NOMO-1 (cell line): ENCODE data around the gene GALNT5.
"Not testable (repeated sequence)": the region's sequence is repeated elsewhere in the genome, so short reads cannot be mapped to it uniquely, and the experiment has no call there.

ENCODE experiments used
- DNase-seq, 2 experiments: peaks; one replicate each; lab custom pipeline; 2025; ENCODE audit not compliant: unreplicated experiment in 2 of 2; lab: John Stamatoyannopoulos, UW

GALNT5 gene

DNA sequence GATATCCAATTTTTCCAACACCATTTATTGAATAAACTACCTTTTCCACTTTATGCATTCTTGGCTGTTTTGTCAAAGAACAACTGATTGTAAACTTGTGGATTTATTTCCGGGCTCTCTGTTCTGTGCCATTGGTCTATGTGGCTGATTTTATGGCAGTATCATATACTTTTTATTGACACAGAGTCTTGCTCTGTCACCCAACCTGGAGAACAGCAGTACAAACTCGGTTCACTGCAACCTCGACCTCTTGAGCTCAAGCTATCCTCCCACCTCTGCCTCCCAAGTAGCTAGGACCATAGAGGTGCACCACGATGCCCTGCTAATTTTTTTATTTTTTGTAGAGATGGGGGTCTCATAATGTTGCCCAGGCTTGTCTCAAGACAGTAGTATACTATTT, 6.7 kb upstream of the GALNT5 start:
- no peak for DNase-seq

DNA sequence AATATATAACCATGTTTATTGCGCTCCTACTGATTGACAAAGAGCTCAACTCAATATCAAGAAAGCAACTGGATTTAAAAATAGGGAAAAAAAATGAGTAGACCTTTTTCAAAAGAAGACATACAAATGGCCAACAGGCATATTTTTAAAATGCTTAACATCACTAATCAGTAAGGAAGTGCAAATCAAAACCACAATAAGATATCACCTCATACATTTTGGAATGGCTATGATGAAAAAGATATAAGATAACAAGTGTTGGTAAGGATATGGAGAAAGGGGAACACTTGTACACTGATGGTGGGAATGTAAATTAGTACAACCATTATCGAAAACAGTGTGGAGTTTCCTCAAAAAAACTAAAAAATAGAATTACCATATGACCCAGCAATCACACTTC, 5.6 kb upstream of the GALNT5 start:
- no peak for DNase-seq

DNA sequence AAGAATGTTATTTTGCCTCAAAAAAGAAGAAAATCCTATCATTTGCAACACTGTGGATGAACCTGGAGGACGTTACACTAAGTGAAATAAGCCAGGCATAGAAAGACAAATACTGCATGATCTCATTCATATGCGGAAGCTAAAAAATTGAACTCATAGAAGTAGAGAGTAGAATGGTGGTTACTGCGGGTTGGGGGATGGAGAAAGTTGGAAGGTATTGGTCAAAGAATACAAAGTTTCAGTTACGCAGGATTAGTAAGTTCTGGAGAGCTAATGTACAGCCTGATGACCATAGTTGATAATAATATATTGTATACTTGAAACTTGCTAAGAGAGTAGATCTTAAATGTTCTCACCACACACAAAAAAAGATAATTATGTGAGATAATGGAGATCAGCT, 5.0 kb upstream of the GALNT5 start:
- DNase-seq = no peak

DNA sequence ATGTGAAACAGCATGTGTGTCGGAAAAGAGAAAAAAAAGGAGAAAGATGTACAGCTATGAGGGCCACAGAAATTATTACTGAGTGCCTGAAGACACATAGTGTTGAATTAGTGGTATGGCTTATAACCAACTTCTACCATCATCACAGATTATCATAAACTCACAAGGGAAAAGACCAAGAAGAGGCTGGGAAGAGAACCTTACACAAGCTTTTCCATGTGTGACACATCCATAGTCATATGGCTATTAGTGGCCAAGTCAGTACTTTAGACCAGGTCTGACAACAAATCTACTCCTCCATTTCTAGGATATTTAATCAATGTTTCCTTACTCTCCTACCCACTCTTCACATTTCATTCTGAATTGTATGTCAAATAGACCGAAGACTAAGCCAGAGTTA, 3.5 kb upstream of the GALNT5 start:
- no peak for DNase-seq

DNA sequence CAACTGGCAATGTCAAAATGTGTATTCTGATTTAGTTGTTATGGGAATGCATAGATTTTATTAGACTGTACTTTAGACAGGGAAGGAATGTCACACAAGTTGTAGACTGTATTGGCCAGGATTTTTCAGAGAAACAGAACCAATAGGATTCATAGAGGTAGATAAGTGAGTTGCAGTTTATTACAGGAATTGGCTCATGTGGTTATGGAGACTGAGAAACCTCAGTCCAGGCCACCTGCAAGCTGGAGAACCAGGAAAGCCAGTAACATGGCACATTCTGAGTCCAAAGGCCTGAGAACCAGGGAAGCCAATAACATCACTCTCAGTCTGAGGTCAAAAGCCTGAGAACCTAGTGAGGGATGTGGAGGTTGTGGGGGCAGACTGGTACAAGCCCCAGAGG, 1.8 kb upstream of the GALNT5 start:
- DNase-seq = no peak

DNA sequence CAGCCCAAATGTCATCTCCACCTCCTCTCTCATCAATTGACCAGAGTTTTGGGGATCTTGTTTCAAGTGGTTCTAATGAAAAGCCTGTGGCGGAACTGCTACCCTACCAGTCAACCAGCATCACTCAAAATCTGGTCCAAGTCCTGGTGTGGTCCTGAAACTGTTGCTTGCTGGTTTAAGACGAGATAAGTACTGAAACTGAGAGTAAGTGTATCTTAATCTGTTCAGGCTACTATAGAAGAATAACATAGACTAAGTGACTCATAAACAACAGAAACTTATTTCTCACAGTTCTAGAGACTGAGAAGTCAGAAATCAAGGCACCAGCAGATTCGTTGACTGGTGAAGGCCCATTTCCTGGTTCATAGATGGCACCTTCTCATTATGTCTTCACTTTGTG, 879 bp upstream of the GALNT5 start:
- DNase-seq = no peak

DNA sequence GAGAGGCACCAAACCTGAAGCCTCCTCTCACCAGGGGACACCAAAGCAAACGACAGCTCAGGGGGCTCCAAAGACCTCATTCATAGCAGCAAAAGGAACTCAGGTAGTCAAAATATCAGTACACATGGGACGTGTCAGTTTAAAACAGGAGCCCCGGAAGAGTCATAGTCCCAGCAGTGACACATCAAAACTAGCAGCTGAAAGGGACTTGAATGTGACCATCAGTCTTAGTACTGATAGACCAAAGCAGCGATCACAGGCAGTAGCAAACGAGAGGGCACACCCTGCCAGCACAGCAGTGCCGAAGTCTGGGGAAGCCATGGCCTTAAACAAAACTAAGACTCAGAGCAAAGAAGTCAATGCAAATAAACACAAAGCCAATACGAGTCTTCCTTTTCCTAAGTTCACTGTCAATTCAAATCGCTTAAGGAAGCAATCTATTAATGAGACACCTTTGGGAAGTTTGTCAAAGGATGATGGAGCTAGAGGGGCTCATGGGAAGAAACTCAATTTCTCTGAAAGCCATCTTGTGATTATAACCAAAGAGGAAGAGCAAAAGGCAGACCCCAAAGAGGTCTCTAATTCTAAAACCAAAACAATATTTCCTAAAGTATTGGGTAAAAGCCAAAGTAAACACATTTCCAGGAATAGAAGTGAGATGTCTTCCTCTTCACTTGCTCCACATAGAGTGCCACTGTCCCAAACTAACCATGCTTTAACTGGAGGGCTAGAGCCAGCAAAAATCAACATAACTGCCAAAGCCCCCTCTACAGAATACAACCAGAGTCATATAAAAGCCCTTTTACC, 1.2 kb downstream of the GALNT5 start:
- DNase-seq = no peak

DNA sequence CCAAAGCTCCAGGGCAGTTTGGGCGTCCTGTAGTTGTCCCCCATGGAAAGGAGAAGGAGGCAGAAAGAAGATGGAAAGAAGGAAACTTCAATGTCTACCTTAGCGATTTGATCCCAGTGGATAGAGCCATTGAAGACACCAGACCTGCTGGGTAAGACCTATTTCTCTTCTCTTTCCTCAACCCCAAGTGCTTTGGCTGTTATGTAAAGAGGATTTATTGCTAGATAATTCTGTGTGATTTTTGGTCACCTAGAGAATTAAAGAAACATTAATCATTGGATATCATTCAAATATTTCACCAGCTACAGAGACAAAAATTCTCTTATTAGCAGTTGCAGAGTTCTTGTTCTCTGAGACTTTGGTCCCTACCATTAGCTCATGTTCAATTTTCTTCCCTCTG, 1.9 kb downstream of the GALNT5 start:
- DNase-seq = no peak

DNA sequence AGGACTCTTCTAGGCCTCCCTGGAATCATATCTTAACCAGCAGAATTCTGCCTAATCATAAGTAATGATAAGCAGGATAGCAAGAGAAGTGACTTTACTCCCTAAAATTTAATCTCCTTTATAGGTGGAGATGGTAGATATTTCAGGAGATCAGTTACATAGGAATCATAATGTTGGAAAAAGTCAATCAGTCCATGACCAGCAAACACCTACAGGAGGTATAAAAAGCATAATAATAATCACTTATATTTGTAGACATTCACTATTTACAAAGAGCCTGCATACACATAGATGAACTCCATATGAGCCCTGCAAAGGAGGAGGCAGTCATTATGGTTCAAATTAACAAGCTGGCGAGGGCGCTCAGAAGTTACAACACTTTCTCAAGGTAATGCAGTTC, 2.5 kb downstream of the GALNT5 start:
- no peak for DNase-seq

DNA sequence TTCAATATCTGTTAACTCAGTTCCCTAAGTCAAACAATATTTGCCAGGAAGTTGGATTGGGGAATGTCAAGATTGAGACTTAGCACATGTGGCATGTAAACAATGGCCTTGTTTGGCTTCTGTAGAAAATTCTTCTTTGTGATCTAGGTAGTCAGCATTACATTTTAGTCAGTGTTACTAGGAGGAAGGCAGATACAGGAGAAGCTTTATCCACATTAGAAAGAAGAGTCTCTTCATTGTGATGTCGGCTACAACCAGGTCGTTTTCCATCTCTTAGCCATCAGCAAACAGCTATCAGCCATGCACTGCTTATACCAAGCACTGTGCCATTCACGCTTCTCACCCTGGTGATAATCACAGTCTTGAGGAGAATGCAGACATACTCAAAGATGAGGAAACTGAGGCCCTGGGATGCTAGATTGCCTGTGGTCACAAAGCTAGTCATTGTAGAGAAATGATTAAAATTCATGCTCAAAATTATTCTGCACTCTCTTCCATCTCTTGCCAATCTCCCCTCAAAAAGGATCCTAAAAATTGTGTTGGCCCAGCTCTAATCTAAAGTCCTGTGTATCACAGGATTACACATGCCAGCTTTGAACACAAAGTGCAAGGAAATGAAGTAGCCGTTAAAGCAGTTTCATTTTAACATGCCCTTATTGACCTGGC, 3.2 kb downstream of the GALNT5 start:
- DNase-seq = peak in 1 of 2 experiments; percentile 2

DNA sequence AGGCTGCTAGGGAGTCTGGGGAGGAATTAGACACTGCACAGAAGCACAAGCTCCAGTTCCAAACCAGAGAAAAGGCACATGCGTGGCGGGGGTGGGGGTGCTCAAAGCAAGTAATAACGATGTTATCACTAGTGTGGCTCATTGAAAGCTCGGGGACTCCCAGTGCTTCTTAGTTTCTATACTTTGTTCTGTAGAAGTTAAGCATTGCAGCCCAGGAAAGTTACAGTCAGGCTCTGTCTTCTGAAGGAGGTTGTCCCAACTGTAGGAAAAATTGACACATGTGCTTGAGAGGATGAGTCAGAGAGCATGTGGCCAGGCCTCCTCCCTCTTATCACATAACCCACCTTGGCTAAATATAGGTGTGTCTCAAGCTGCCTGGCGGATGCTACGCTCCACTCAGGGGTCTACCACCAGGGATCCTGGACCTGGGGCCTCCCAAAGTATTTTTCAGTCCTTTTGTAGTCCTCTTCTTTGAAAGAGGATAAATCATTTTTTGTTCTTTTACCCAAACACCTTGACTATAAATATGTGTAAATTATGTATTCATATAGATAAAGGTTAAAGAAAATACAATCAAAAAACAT, 3.8 kb downstream of the GALNT5 start:
- peak in 1 of 2 experiments; percentile 4 for DNase-seq

DNA sequence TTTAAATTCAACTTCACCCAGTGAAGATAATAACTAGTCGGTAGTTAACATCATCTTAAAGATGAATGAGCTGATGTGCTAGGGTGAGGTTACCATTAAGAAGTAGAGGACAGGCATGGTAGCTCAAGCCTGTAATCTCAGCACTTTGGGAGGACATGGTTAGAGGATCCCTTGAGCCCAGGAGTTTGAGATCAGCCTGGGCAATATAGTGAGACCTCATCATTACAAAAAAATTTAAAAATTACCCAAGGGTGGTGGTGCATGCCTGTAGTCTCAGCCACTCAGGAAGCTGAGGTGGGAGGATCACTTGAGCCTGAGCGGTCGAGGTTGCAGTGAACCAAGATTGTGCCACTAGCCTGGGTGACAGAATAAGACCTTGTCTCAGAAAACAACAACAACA, 4.7 kb downstream of the GALNT5 start:
- no peak for DNase-seq

DNA sequence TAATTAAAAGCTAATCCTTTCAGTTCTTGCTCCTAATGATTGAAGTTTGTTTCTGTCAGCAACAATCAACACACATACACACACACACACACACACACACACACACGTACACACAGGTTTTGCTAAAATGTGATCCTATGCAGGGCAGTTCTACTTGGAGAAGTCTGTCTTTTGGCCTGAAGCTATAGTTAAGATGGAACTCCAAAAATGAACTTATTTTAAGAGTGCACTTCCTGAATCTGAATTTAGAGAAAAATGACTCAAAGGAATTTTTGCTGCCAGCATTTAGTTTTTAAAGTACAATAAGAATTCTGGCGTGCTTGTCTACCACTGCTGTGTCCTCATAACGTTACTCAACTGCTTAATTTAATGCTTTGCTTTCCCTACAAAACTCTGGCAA, 6.6 kb downstream of the GALNT5 start:
- no peak for DNase-seq

DNA sequence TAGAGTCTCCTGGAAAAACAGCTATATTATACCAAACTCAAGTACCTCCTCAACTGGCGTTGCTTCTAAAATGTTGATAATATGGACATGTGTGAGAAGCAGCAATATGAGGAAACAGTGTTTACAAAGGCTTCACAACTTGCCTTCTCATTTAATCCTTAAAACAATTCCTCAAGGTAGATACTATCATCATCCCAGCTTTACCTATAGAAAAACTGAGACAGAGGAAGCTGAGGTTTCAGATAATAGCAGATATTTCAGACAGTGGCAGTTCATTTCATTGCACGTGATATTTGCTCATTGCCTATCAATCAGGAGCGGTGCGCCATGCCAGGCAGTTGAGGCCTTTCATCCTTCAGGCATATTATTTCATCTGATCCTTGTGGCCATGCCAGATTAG, 8.3 kb downstream of the GALNT5 start:
- no peak for DNase-seq

DNA sequence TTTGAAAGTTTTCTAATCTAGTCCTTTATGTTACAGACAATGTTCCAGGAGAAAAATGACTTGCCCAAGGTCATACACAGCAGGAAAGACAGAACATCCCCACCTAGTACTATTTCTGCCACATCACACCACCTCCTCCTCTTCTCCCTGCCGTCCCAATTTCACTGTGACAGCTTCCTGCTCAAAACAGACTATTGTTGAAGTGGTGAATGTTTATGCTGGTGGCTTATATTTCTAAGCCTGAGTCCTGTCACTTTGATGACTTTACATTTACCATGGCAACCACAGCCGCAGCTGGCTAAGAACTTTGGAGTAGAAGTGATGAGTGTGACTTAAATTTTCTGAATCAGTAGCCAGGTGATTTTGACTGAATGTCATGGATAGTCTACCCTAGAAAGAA, 10.0 kb downstream of the GALNT5 start:
- no peak for DNase-seq

DNA sequence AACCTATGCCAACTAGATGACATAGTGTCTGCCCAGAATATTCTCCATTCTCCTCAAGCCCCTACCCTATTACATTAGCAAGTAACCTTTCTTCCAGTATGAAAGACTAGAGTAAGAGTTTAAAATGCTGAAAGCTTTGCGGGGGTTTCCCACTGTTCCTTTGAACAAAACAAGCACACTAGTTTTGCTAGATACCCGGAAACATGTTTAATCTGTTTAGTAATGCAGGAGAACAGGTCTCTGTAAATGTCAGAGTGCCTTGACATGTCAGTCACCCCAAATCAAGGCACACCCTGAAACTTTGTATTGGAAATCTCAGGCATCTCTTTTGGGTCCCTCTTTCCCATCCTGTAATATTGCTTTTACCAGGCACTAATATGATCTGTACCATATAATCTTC, 11.6 kb downstream of the GALNT5 start:
- DNase-seq = no peak

DNA sequence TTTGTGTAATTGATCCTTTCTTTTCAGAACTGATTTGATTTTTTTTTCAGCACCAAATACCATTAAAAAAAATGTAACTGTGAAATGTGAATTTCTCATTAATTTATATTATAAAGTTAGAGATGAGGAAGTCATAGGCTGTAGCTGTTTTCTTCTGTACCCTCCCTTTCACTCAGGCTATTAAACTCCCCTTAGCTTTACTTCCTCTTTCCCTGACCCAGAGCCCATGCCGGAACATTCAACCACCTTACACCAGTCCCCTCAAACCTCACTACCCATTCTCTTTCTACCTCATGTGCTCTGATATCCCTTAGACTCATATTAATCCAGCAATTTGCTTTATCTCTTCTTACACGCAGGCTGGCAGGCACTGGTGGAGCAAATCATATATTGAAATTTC, 12.4 kb downstream of the GALNT5 start:
- DNase-seq = peak; percentile 53 to 86

DNA sequence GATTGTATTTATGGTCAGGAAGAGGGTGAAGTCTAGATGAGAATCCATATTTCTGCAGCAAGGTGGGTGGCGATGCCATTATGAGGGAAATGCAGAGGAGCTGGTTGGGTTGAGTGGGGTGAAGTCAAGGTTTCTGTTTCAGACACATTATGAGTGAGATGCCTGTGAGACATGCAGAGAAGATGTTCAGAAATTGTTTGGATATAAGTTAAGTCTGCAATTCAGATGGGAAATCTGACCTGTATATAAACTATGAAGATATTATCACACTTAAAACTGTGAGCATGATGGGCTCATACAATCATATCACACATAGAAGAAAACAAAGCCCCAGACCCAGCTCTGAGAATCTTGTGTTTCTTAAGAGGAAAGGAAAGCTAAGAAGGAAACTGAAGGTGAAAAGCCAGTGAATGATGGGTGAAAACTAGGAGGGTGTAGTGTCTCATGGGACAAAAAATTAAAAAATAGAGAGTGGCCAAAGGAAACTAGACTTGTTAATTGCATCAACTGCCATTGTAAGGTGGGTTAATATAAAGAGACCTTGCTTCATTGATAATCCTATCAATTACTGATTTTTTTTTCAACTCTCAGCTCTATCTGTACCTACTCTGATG, 14.2 kb downstream of the GALNT5 start:
- no peak for DNase-seq

DNA sequence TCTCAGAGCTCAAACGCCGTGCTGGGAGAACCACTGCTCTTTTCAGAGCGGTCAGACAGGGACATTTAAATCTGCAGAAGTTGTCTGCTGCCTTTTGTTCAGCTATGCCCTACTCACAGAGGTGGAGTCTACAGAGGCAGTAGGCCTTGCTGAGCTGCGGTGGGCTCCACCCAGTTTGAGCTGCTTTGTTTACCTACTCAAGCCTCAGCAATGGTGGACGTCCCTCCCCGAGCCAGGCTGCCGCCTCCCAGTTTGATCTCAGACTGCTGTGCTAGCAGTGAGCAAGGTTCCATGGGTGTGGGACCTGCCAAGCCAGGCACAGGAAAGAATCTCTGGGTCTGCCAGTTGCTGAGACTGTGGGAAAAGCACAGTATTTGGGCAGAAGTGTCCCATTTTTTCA, 21.8 kb downstream of the GALNT5 start:
- DNase-seq = not testable (repeated sequence)

DNA sequence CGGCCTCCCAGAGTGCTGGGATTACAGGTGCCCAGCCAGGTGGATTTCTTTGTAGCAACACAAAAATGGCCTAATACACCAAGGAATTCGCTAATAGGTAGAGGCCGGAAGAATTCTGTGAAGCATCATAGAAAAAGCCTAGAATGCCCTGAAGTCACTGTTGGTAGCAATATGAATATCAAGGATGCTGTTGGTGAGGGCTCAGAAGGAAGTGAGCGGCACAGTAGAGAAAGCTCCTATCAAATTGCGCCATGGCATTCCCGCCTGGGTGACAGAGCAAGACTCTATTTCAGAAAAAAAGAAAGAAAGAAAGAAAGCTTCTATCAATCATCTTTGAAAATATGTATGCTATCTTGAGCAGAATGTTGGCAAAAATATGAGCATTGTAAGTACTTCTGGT, 23.8 kb downstream of the GALNT5 start:
- no peak for DNase-seq

DNA sequence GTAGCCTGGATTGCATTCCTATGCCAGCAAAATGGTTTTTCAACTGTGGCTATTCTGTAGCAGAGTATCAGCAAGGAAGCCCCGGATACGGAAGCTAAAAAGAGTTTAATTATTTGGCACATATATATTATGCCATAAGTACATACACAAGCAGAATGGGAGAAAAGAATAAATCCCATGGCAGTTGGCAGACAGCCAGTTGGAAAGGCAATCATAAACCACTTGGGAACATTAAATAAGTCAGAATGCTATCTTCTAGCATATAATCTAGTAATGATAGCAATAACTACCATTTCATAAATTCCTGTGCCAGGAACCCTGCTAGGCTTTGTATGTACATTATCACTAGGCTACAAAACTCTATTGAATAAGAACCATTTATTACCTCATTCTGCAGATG, 26.0 kb downstream of the GALNT5 start:
- DNase-seq = no peak

DNA sequence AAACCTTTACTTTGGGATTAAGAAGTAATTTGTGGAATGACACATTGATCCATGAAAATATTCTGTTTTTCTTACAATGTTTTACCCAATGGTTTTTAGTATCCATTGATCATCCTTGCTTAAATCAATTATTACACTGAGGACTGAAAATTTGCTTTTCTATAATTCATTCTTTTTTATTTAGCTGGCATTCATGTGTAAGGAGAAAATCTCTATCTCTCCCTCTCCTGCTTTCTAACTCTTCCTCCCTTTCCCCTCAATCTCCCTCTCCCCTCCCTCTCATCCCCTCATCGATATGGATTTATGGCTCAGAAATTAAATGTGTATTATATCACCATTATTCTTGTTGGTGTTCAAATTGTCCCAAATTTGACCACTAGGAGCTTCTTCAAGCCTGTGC, 29.7 kb downstream of the GALNT5 start:
- DNase-seq = no peak
